MM.1S (cell line): Measurements from ENCODE around the gene STK39.

Experiments
- DNase-seq: peaks from one replicate; pipeline ENCODE4 v3.0.0-alpha.2; 2015
- H2AFZ ChIP-seq: fragments of 300-600 bp; sonication (generic); 2 replicates; pipeline ENCODE4 v1.6.0; 2016; ENCODE audit warnings: antibody characterized with exemption, low read length
- H3F3A ChIP-seq: fragments of 300-600 bp; sonication (generic); 2 replicates; pipeline ENCODE4 v1.6.1; 2016; ENCODE audit warnings: mild to moderate bottlenecking, antibody characterized with exemption, low read length, moderate library complexity, mixed read lengths; ENCODE audit not compliant: insufficient read depth
- H3K27ac ChIP-seq: fragments of 300-600 bp; sonication (generic); 2 replicates; pipeline ENCODE4 v1.5.1; 2016; ENCODE audit warnings: mild to moderate bottlenecking, low read length
- H3K27me3 ChIP-seq: fragments of 300-600 bp; sonication (generic); replicated peaks from 2 replicates; pipeline ENCODE4 v1.6.0; 2016; ENCODE audit warnings: low read length; ENCODE audit not compliant: insufficient read depth
- H3K36me3 ChIP-seq: fragments of 300-600 bp; sonication (generic); replicated peaks from 2 replicates; pipeline ENCODE4 v1.6.1; 2016; ENCODE audit warnings: mild to moderate bottlenecking, low read length, mixed read lengths; ENCODE audit not compliant: insufficient read depth
- H3K4me1 ChIP-seq: fragments of 300-600 bp; sonication (generic); 2 replicates; pipeline ENCODE4 v1.6.1; 2016; ENCODE audit warnings: low read length, mixed read lengths
- H3K4me2 ChIP-seq: fragments of 300-600 bp; sonication (generic); 2 replicates; pipeline ENCODE4 v1.6.0; 2016; ENCODE audit warnings: low read depth, low read length
- H3K4me3 ChIP-seq: fragments of 300-600 bp; sonication (generic); 2 replicates; pipeline ENCODE4 v1.5.1; 2016; ENCODE audit warnings: low read length, mixed read lengths
- H3K79me2 ChIP-seq: fragments of 300-600 bp; sonication (generic); 2 replicates; pipeline ENCODE4 v1.6.1; 2016; ENCODE audit warnings: mixed run types, low read length, mixed read lengths
- H3K9ac ChIP-seq: fragments of 300-600 bp; sonication (generic); 2 replicates; pipeline ENCODE4 v1.6.1; 2016; ENCODE audit warnings: low read length, mixed read lengths
- H3K9me2 ChIP-seq: fragments of 300-600 bp; sonication (generic); replicated peaks from 2 replicates; pipeline ENCODE4 v1.6.1; 2016; ENCODE audit warnings: mild to moderate bottlenecking, low read length, mixed read lengths; ENCODE audit not compliant: insufficient read depth
- H3K9me3 ChIP-seq: fragments of 300-600 bp; sonication (generic); replicated peaks from 2 replicates; pipeline ENCODE4 v1.6.1; 2016; ENCODE audit warnings: mild to moderate bottlenecking, low read length, mixed read lengths; ENCODE audit not compliant: insufficient read depth
- H4K20me1 ChIP-seq: fragments of 300-600 bp; sonication (generic); 2 replicates; pipeline ENCODE4 v1.6.1; 2016; ENCODE audit warnings: mild to moderate bottlenecking, low read length, moderate library complexity, mixed read lengths; ENCODE audit not compliant: insufficient read depth
- EZH2 ChIP-seq: fragments of 300-600 bp; sonication (generic); optimal IDR thresholded peaks from 2 replicates; pipeline ENCODE3; 2017; ENCODE audit warnings: low read depth, mild to moderate bottlenecking, antibody characterized with exemption, low read length, mixed read lengths
- EZH2phosphoT487 ChIP-seq: fragments of 300-600 bp; sonication (generic); IDR thresholded peaks from 2 replicates; pipeline ENCODE4 v1.6.1; 2018; ENCODE audit warnings: antibody characterized with exemption, low read length
- TF ChIP-seq, protein P1 (sequence below): fragments of 300-600 bp; sonication (generic); IDR thresholded peaks from 2 replicates; pipeline ENCODE4 v1.5.1; 2016; ENCODE audit warnings: antibody characterized with exemption, low read length, mixed read lengths

The STK39 gene

DNA sequence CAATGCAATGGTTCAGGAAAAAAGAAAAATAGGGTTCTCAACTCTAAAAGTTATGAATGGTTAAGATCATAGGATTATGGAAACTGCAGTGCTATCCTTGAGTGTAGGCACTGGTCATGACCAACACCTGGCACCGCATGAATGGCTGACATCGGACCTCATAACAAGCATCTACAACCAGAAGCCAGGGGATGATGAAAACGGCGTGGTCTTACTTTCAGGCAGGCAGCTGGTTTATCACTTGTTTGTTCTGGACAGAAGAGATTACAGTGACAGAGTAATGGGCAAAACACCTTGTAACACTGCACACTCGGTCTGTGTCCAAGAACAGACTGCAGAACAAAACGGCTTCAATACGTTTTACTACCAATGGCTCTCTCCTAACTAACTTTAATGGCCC is 132.8 kb downstream of the STK39 start:
- no peaks in the 10 kb centered on the region for H3K9me2 ChIP-seq
- TF ChIP-seq, protein P1, sequence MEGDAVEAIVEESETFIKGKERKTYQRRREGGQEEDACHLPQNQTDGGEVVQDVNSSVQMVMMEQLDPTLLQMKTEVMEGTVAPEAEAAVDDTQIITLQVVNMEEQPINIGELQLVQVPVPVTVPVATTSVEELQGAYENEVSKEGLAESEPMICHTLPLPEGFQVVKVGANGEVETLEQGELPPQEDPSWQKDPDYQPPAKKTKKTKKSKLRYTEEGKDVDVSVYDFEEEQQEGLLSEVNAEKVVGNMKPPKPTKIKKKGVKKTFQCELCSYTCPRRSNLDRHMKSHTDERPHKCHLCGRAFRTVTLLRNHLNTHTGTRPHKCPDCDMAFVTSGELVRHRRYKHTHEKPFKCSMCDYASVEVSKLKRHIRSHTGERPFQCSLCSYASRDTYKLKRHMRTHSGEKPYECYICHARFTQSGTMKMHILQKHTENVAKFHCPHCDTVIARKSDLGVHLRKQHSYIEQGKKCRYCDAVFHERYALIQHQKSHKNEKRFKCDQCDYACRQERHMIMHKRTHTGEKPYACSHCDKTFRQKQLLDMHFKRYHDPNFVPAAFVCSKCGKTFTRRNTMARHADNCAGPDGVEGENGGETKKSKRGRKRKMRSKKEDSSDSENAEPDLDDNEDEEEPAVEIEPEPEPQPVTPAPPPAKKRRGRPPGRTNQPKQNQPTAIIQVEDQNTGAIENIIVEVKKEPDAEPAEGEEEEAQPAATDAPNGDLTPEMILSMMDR: no peak
- TF ChIP-seq EZH2 (no peak), EZH2phosphoT487 (no peak)

DNA sequence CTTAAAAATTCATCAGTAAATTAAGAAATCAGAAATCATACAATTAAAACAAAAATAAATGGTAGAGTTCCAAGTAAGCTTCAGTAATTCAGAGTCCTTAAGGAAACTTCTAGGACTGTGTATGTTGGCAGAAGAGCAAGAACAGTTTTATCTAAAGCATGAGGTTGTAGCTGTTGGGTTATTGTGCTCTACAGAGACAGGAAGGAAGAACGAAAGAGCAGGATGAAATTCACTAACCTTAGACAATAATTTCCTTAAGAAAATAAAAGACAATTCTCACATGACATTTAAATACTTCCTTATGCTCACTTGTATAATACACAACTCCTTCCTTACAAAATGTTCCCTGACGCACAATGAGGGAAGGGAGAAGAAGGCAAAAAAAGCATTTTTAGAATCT is 133.4 kb downstream of the STK39 start:
- DNase-seq: no peak
- H3K36me3 ChIP-seq: no peaks in the 10 kb centered on the region
- H3K79me2 ChIP-seq: no peaks in the 10 kb centered on the region
- H3K9ac ChIP-seq: no peak overlapping the region
- 0 out of 2 replicates have a peak, but pooled peaks cover 6% of the 10 kb centered on the region for H3K4me1 ChIP-seq
- H3K9me2 ChIP-seq: no peaks in the 10 kb centered on the region
- no peak overlapping the region for H2AFZ ChIP-seq
- no peaks in the 10 kb centered on the region for H4K20me1 ChIP-seq
- H3K4me2 ChIP-seq: no peak overlapping the region
- no peaks in the 10 kb centered on the region for H3K27me3 ChIP-seq
- no peak overlapping the region for H3K4me3 ChIP-seq
- TF ChIP-seq EZH2phosphoT487: no peak
- H3K27ac ChIP-seq: no peak overlapping the region
- no peaks in the 10 kb centered on the region for H3F3A ChIP-seq
- no peaks in the 10 kb centered on the region for H3K9me3 ChIP-seq

More for the DNA sequence above, 132.8 kb downstream of the STK39 start:
- Histone ChIP-seq H3K36me3 (no peaks in the 10 kb centered on the region), H3K27me3 (no peaks in the 10 kb centered on the region), H3K4me1 (0 out of 2 replicates have a peak, but pooled peaks cover 7% of the 10 kb centered on the region), H2AFZ (no peak overlapping the region), H4K20me1 (no peaks in the 10 kb centered on the region), H3K27ac (no peak overlapping the region), H3K4me3 (no peak overlapping the region), H3K79me2 (no peaks in the 10 kb centered on the region), H3F3A (no peaks in the 10 kb centered on the region), H3K9me3 (no peaks in the 10 kb centered on the region), H3K9ac (no peak overlapping the region), H3K4me2 (no peak overlapping the region)
- no peak for DNase-seq

DNA sequence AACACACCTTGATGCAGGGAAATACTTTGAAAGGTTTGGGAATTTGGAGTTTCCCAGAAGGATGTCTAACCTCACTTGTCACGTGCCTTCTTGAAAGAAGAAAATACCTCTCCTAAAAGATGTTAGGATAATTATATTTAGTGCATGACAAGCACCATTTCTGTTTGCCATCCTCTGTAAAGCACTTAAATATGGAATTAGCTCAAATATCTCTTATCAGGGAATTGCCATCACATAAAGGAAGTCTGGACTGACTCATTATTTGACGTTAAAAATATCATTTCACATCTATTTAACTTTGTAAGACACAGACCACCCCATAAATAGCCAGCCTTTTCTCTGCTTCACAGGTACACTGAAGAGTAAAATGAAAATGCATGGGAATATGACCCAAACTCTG is 140.1 kb downstream of the STK39 start:
- Histone ChIP-seq H3K9me3 (no peaks in the 10 kb centered on the region), H3F3A (no peaks in the 10 kb centered on the region), H3K4me3 (no peak overlapping the region), H3K9me2 (no peaks in the 10 kb centered on the region; the same call in 1 of the 2 replicates), H3K4me1 (no peaks in the 10 kb centered on the region), H4K20me1 (no peaks in the 10 kb centered on the region), H3K4me2 (no peak overlapping the region), H3K79me2 (no peaks in the 10 kb centered on the region), H2AFZ (no peak overlapping the region), H3K9ac (no peak overlapping the region), H3K27ac (no peak overlapping the region), H3K27me3 (no peaks in the 10 kb centered on the region), H3K36me3 (no peaks in the 10 kb centered on the region)
- no peak for TF ChIP-seq EZH2phosphoT487
- TF ChIP-seq, protein P1: no peak
- no peak for TF ChIP-seq EZH2
- DNase-seq: no peak

DNA sequence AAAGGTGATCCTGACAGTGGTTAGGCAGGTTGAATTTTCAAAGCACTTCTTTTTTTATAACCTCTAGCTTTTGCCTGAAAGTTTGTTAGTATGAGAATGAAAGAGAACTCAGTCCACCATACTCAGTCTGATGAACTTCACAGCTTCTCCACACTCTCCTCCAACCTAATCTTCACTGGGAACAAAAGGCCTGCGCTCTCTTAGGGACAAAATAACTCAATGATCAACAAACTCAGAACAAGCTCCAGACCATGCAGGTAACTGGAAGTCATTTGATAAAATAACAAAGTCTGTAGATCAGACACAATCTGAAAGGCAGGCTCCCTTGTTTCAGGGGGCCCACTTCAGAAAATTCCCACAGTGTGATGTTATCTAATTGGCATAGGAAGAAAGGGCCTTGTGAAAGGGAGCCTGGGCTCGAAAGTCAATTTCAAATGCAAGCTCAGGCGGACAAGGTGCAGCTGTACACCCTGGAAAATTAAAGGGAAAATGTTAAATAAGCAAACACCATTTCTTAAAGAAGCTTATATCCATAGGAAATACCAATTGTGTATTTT is 142.2 kb downstream of the STK39 start:
- H3K4me3 ChIP-seq: no peak overlapping the region
- H3K9ac ChIP-seq: no peak overlapping the region
- no peaks in the 10 kb centered on the region; the same call in 1 of the 2 replicates for H3K9me2 ChIP-seq
- H3K27ac ChIP-seq: no peak overlapping the region
- H3K4me1 ChIP-seq: no peaks in the 10 kb centered on the region
- no peak overlapping the region for H3K4me2 ChIP-seq
- no peaks in the 10 kb centered on the region for H3K79me2 ChIP-seq
- TF ChIP-seq EZH2 (no peak), EZH2phosphoT487 (no peak)
- TF ChIP-seq, protein P1: no peak
- H3K9me3 ChIP-seq: no peaks in the 10 kb centered on the region
- H3F3A ChIP-seq: no peaks in the 10 kb centered on the region
- no peak for DNase-seq
- no peaks in the 10 kb centered on the region for H3K36me3 ChIP-seq
- H4K20me1 ChIP-seq: no peaks in the 10 kb centered on the region
- H2AFZ ChIP-seq: no peak overlapping the region
- H3K27me3 ChIP-seq: no peaks in the 10 kb centered on the region
